CD4-positive, alpha-beta T cell treated with Interleukin-10 for 1 hour (primary cell): ENCODE measurements around the gene MTPN.

ENCODE experiments used
- DNase-seq: peaks from one replicate; pipeline ENCODE4 v3.0.0-alpha.2; 2020

Gene MTPN

GRCh38 chr7:135977007-135977741 is at the start of gene MTPN:
TSS of gene MTPN (minus strand) at chr7:135977359. CDS start at chr7:135977100, 259 bp downstream.
- peak; percentile 98 for DNase-seq

- DNase-seq = no peak
These were observed 49.0 kb upstream of the MTPN start for GRCh38 chr7:136026209-136026608.

GRCh38 chr7:136023134-136023869 is 46.1 kb upstream of the MTPN start:
- no peak for DNase-seq

- no peak for DNase-seq
These were observed 43.4 kb upstream of the MTPN start for GRCh38 chr7:136020556-136020955.

- no peak for DNase-seq
These were observed 40.9 kb upstream of the MTPN start for GRCh38 chr7:136018104-136018503.

GRCh38 chr7:136016649-136017395 is 39.7 kb upstream of the MTPN start:
- no peak for DNase-seq

- no peak for DNase-seq
These were observed 38.5 kb upstream of the MTPN start for GRCh38 chr7:136015638-136016037.

- no peak for DNase-seq
These were observed 37.5 kb upstream of the MTPN start for GRCh38 chr7:136014659-136015058.

- DNase-seq = no peak
These were observed 35.1 kb upstream of the MTPN start for GRCh38 chr7:136012238-136012637.

- peak; percentile 65 for DNase-seq
These were observed 32.4 kb upstream of the MTPN start for GRCh38 chr7:136009488-136010079.

- DNase-seq = no peak
These were observed 29.0 kb upstream of the MTPN start for GRCh38 chr7:136006208-136006607.

GRCh38 chr7:136004083-136004482 is 26.9 kb upstream of the MTPN start:
- DNase-seq = no peak

- DNase-seq = no peak
These were observed 25.6 kb upstream of the MTPN start for GRCh38 chr7:136002802-136003201.

GRCh38 chr7:136000288-136000913 is 23.2 kb upstream of the MTPN start:
- no peak for DNase-seq

- DNase-seq = no peak
These were observed 20.9 kb upstream of the MTPN start for GRCh38 chr7:135998081-135998480.

- DNase-seq = no peak
These were observed 18.6 kb upstream of the MTPN start for GRCh38 chr7:135995748-135996147.

GRCh38 chr7:135994466-135995205 is 17.5 kb upstream of the MTPN start:
- DNase-seq = no peak

GRCh38 chr7:135993950-135994349 is 16.8 kb upstream of the MTPN start:
- peak; percentile 30 for DNase-seq

- DNase-seq = no peak
These were observed 14.7 kb upstream of the MTPN start for GRCh38 chr7:135991906-135992305.

- no peak for DNase-seq
These were observed 14.2 kb upstream of the MTPN start for GRCh38 chr7:135991322-135991721.

GRCh38 chr7:135990258-135990657 is 13.1 kb upstream of the MTPN start:
- no peak for DNase-seq
